GM19099 (cell line): ENCODE data around the gene RANBP3L.

Source experiments
- POLR2A ChIP-seq: IDR thresholded peaks from 3 replicates; pipeline ENCODE4 v1.6.1; 2011; ENCODE audit warnings: low read depth; ENCODE audit not compliant: insufficient read length; ENCODE audit errors: extremely low read depth

Gene RANBP3L

GRCh38 chr5:36264202-36264760, 37.4 kb downstream of the RANBP3L start:
- no peak for TF ChIP-seq POLR2A

GRCh38 chr5:36261186-36261585, 40.5 kb downstream of the RANBP3L start:
- no peak for TF ChIP-seq POLR2A

GRCh38 chr5:36253575-36253974, 48.1 kb downstream of the RANBP3L start:
- TF ChIP-seq POLR2A = no peak

GRCh38 chr5:36252722-36253365, 48.9 kb downstream of the RANBP3L start:
- TF ChIP-seq POLR2A = no peak

GRCh38 chr5:36251218-36251617, 50.5 kb downstream of the RANBP3L start:
- no peak for TF ChIP-seq POLR2A

- no peak for TF ChIP-seq POLR2A
Measured at GRCh38 chr5:36250427-36250826, 51.3 kb downstream of the RANBP3L start.

GRCh38 chr5:36246036-36246800, 55.5 kb downstream of the RANBP3L start:
- TF ChIP-seq POLR2A = no peak

- no peak for TF ChIP-seq POLR2A
Measured at GRCh38 chr5:36244076-36244475, 57.6 kb downstream of the RANBP3L start.

- no peak for TF ChIP-seq POLR2A
Measured at GRCh38 chr5:36243653-36244052, 58.0 kb downstream of the RANBP3L start.

- TF ChIP-seq POLR2A = no peak
Measured at GRCh38 chr5:36242534-36243485, 58.9 kb downstream of the RANBP3L start.

GRCh38 chr5:36241631-36242533, 59.8 kb downstream of the RANBP3L start, which contains the start of gene NADK2:
Gene NADK2 (minus strand): TSS chr5:36241925. CDS start chr5:36241798, 127 bp downstream.
- peak; percentile 50 for TF ChIP-seq POLR2A

- no peak for TF ChIP-seq POLR2A
Measured at GRCh38 chr5:36240779-36241630, 60.7 kb downstream of the RANBP3L start.
